Measurements from ENCODE around the gene GALNT13. TPM values are rescaled to one million over a fixed set of nuclear protein-coding genes. Genes with fewer than 3 reads are reported as not detected.

Gene GALNT13
- polyA plus RNA-seq, 2 of the 4 experiments (the other 2 are of a cell fraction), result 12.1 to 15.6 TPM

DNA sequence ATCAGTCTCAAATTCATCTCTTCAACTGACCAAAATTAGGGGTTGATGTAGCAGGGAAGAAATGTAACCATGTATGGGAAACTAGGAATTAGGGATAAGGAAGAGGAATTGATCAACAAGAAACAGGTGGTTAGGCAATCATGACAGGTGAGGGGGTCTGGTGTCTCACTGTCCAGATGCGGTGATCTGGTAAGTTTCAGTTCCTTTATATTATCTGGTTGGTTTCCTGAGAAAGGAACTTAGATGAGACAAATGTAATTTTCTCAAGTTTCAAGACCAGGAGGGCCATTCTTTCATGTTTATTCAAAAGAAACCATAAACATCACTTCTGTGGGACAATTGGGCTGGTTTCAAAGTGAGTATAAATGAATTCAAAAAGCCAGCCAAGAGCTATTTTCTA is 520.5 kb downstream of the GALNT13 start:
- no peaks in the 10 kb centered on the region for H3K4me1 ChIP-seq
- H3K27ac ChIP-seq, result no peak overlapping the region
- WGBS (ENCODE audit: missing lambda C conversion rate), result 88% methylated on average over 1 of the region's 1 CpG
- FAIRE-seq, result no peak
- CTCF ChIA-PET, result no interaction called here
- POLR2A ChIA-PET, result no interaction called here
- no peaks in the 10 kb centered on the region for H3K9me3 ChIP-seq
- ATAC-seq, result no peak
- no peak overlapping the region for H3K4me3 ChIP-seq
- H3K4me2 ChIP-seq, result no peak overlapping the region
- no peak for TF ChIP-seq EHF (CRISPR knock-in tag; IDR thresholded peaks at IDR 0.05)
- no peak for TF ChIP-seq EP300 (IDR thresholded peaks at IDR 0.05)
- DNase-seq (ENCODE audit: low read depth in 1 of 2, low spot score in 1 of 2), result no peak

DNA sequence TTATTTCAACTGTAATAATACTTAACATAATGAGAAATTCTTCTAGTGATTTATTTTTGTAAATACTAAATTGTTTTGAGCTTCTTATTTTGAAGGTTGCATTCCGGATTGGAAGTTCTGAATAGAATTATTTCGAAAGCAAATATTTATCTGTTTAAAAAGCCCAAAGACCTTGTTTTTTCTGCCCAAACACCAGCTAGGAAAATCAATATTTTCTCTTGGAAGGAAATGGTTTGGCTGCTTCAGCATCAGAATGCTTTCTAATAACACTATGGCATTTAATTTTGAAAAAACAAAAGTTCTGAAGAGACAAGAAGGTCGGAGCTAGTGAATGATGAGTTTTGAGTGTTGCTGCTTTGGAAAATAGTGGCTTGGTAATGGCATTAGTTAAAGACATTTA is 522.9 kb downstream of the GALNT13 start:
- TF ChIP-seq ZSCAN20 (CRISPR knock-in tag; IDR thresholded peaks at IDR 0.05), result no peak
- no peak for TF ChIP-seq GATA3 (IDR thresholded peaks at IDR 0.05; ENCODE audit: borderline replicate concordance)
- TF ChIP-seq MAFK (IDR thresholded peaks at IDR 0.05; ENCODE audit: partially characterized antibody), result no peak
- no peak for TF ChIP-seq CBX2 (IDR thresholded peaks at IDR 0.05; ENCODE audit: borderline replicate concordance, low read depth)
- TF ChIP-seq RFX5 (IDR thresholded peaks at IDR 0.05), result no peak
- TF ChIP-seq MAZ (IDR thresholded peaks at IDR 0.05; ENCODE audit: borderline replicate concordance, low read depth, low read length), result no peak
- TF ChIP-seq MYC (IDR thresholded peaks at IDR 0.05; ENCODE audit: borderline replicate concordance, low read length), result no peak
- no peak for TF ChIP-seq BHLHE40 (IDR thresholded peaks at IDR 0.05; ENCODE audit: low read depth, low read length)
- no peak for TF ChIP-seq KDM1A (IDR thresholded peaks at IDR 0.05; ENCODE audit: low read depth)
- no peak for TF ChIP-seq KDM5A (IDR thresholded peaks at IDR 0.05)
- TF ChIP-seq, protein P1, sequence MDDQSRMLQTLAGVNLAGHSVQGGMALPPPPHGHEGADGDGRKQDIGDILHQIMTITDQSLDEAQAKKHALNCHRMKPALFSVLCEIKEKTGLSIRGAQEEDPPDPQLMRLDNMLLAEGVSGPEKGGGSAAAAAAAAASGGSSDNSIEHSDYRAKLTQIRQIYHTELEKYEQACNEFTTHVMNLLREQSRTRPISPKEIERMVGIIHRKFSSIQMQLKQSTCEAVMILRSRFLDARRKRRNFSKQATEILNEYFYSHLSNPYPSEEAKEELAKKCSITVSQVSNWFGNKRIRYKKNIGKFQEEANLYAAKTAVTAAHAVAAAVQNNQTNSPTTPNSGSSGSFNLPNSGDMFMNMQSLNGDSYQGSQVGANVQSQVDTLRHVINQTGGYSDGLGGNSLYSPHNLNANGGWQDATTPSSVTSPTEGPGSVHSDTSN (IDR thresholded peaks at IDR 0.05), result no peak
- no peak for TF ChIP-seq POLR2AphosphoS2 (conservative IDR thresholded peaks at IDR 0.05; ENCODE audit: low read length)
- TF ChIP-seq CBX8 (IDR thresholded peaks at IDR 0.05), result no peak
- no peak for TF ChIP-seq RNF2 (IDR thresholded peaks at IDR 0.05; ENCODE audit: borderline replicate concordance, low read depth)
- TF ChIP-seq RARB (CRISPR knock-in tag; IDR thresholded peaks at IDR 0.05), result no peak
- TF ChIP-seq CHD2 (IDR thresholded peaks at IDR 0.05; ENCODE audit: low read length, partially characterized antibody), result no peak
- TF ChIP-seq EP300 (IDR thresholded peaks at IDR 0.05), result no peak
- no peak for TF ChIP-seq PHF8 (IDR thresholded peaks at IDR 0.05; ENCODE audit: borderline replicate concordance, low read depth)
- no peak for TF ChIP-seq ZNF302 (CRISPR knock-in tag; IDR thresholded peaks at IDR 0.05)
- Histone ChIP-seq H3K4me1 (no peaks in the 10 kb centered on the region), H3K27ac (no peak overlapping the region), H3K4me2 (no peak overlapping the region), H3K4me3 (no peak overlapping the region), H3K9me3 (no peaks in the 10 kb centered on the region)
- DNase-seq (ENCODE audit: low read depth in 1 of 2, low spot score in 1 of 2) (no peak), FAIRE-seq (no peak), ATAC-seq (no peak)
- POLR2A ChIA-PET, result no interaction called here
- CTCF ChIA-PET, result no interaction called here
- WGBS (ENCODE audit: missing lambda C conversion rate), result 89% methylated on average over 3 of the region's 3 CpGs

DNA sequence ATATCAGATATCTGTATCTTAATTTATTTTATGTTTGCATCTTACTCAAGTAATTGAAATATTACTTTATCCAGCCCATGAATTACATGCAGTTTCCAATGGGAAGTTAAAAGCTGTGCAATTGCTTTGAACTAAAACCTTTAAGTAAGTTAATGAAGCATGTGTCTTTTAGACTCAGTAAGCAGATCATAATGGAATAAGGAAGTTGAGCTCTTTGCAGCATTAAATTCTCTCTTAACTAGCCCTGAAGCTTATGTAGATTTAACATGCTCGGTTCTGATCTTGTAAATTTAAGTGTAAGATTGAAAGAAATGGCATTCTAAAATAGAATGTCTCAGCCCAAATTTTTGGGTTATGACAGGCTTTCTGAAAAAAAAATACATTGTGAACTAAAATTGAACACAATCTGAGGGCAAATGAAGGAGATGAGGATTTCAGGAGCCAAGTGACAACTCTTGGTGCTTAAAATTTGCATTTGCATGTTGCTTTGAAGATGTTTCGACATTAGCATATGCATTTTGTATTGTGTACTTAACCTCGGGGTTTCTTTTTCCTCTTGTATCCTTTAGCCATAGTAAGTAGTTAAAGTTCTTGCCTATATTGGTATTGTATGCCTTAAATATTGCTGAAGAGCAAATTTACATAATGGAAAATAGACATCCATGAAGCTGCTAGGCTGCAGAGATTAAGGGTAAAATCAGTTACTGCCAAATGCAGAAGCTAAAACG is 529.0 kb downstream of the GALNT13 start:
- FAIRE-seq, result no peak
- H3K27ac ChIP-seq, result no peak overlapping the region
- H3K4me2 ChIP-seq, result no peak overlapping the region
- POLR2A ChIA-PET, result no interaction called here
- CTCF ChIA-PET, result interaction anchor here (2.1 kb wide), 1 partner anchor 207 kb away, joined by 4 read pairs; no protein-coding TSS in a partner anchor
- H3K4me1 ChIP-seq, result no peaks in the 10 kb centered on the region
- WGBS (ENCODE audit: missing lambda C conversion rate), result 40% methylated on average over 4 of the region's 4 CpGs
- no peaks in the 10 kb centered on the region for H3K9me3 ChIP-seq
- TF ChIP-seq POLR2AphosphoS2 (conservative IDR thresholded peaks at IDR 0.05; ENCODE audit: low read length), result no peak
- no peak for TF ChIP-seq JUNB (IDR thresholded peaks at IDR 0.05)
- no peak for TF ChIP-seq HOXB5 (CRISPR knock-in tag; IDR thresholded peaks at IDR 0.05)
- TF ChIP-seq MAZ (IDR thresholded peaks at IDR 0.05; ENCODE audit: borderline replicate concordance, low read depth, low read length), result no peak
- TF ChIP-seq EHF (CRISPR knock-in tag; IDR thresholded peaks at IDR 0.05), result no peak
- TF ChIP-seq, protein P2, sequence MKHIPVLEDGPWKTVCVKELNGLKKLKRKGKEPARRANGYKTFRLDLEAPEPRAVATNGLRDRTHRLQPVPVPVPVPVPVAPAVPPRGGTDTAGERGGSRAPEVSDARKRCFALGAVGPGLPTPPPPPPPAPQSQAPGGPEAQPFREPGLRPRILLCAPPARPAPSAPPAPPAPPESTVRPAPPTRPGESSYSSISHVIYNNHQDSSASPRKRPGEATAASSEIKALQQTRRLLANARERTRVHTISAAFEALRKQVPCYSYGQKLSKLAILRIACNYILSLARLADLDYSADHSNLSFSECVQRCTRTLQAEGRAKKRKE (CRISPR knock-in tag; IDR thresholded peaks at IDR 0.05; ENCODE audit: low read depth), result no peak
- TF ChIP-seq RARB (CRISPR knock-in tag; IDR thresholded peaks at IDR 0.05), result no peak
- no peak for TF ChIP-seq CEBPB (IDR thresholded peaks at IDR 0.05)
- no peak for TF ChIP-seq TFCP2L1 (CRISPR knock-in tag; IDR thresholded peaks at IDR 0.05)
- no peak overlapping the region for H3K4me3 ChIP-seq
- no peak for DNase-seq (ENCODE audit: low read depth in 1 of 2, low spot score in 1 of 2)
- no peak for ATAC-seq
